Measurements from ENCODE around the gene FBLN2.
"Not testable (repeated sequence)": the region's sequence is repeated elsewhere in the genome, so short reads cannot be mapped to it uniquely, and the experiment has no call there.

FBLN2 gene

DNA sequence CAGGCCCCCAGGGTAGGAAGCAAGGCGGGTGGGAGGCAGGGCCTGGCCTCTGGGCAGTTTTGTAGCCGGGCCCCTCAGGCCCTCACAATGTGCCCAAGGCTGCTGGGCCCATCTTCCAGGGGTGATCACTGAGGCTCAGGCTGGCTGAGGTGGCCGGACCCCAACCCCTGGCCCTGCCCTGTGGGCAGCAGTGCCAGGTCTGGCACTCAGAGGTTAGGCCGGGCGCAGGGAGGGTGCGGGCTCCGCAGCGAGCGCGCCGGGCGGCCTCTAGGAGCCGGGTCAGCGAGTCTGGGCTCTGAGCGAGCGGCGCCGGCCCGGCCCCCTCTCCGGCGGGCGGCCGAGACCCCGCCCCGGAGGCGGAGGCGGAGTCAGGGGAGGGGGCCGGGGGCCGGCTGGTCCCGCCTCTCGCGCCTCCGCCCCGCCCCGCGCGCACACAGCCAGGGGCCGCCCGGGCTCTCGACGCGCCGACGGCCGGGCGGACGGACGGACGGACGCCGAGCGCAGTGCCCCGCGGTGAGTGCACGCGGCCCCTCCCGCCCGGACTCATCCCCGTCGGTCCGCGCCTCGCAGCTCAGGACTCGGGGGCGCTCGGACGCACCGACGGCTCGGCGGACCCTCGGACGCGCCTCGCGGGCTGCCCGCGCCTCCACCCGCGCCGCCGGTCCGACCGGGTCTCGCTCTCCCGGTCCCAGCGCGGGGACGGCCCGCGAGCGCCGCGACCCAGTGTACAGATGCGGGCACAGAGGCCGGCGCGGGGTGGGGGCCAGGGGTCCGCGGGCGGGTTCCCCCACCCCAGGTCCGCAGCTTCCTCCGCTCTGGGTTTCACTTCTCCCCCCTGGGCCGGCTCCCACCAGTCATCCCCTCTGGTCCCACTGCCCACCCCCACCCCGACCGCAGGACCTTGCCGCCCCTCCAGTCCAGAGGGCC is at the start of gene FBLN2:
Gene FBLN2 (plus strand): TSS at position 430 of the 927 bp plus-strand sequence. CDS start 21,231 bp downstream, outside the sequence.
- DNase-seq (ENCODE audit: low spot score) = no peak

DNA sequence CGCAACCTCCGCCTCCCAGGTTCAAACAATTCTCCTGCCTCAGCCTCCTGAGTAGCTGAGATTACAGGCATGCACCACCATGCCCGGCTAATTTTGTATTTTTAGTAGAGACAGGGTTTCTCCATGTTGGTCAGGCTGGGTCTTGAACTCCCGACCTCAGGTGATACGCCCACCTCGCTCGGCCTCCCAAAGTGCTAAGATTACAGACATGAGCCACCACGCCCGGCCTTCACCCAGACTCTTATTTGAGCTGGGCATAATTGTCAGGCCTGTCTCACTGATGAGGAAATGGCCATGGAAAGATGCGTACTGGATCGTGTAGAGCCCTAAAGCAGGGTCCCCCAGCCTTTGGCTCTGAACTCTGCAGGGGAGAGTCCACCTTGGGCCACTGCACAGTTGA is 49.7 kb upstream of the FBLN2 start:
- not testable (repeated sequence) for DNase-seq (ENCODE audit: low spot score)

DNA sequence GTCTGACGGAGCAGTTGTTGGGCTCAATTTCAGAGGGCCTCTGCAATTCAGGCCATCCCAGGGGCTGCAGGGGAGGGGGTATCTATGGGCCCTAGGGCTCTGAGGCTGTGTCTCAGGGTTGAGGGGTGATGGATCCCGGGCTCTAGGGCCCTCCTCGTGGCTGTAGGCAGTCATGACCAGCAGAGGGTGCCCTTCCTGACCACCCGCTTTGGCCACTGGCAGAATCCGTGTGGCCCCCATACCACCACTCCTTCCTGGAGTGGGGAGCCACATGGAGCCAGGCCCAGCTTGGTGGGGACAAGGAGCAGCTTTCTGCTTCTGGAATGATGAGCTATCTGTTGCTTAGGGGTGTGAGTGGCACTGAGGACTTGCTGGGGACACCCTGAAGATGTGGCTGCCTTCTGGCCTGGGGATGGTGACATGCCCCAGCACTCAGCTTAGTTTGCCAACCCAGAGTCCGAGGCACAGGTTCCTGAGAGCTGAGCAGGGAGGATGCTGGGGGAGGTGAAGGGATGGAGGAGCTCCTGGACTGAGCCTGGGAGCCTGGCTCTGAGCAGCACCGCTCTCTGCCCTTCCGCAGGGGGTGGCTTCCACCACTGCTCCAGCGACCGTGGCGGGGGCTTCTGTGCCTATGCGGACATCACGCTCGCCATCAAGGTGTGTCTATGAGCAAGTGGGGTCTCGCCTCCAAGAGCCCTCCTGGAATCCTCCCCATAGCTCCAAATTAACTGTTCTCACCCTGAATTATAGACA is 48.6 kb upstream of the FBLN2 start:
- peak; percentile 90 for DNase-seq (ENCODE audit: low spot score)

DNA sequence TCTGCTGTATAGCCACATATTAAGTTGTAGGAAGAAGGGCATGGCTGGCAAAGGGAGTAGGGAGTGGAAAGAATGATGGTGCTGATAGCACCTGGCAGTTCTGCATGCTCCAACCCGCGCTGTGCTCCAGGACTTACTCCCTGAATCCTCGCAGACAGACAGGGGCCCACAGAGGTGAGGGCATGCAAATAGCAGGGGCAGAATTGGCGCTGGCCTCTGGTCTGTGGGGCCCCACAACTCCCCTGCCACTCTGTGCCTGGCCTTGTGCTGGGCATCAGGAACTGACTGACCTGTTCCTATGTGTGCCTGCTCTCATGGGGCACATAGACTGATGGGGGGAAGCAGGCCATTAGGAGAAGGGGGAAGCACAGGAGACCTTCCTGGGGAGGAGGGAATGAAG is 47.9 kb upstream of the FBLN2 start:
- no peak for DNase-seq (ENCODE audit: low spot score)

DNA sequence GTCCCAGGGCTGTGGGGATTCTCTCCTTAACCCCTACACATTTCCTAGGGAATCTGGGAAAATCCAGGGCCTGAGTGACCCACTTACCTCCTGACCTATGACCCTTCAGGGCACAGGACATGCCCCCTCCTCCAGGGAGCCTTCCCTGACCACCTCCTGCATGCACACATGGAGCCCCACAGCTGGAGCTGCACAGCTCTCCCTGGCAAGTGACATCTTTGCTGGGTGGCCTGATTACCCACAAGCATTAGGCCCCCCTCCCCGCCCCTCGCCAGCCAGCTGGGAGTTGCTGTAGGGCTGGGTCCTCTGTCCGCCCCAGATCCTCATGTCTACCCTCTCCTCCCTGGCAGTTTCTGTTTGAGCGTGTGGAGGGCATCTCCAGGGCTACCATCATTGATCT is 47.4 kb upstream of the FBLN2 start:
- DNase-seq (ENCODE audit: low spot score) = no peak

DNA sequence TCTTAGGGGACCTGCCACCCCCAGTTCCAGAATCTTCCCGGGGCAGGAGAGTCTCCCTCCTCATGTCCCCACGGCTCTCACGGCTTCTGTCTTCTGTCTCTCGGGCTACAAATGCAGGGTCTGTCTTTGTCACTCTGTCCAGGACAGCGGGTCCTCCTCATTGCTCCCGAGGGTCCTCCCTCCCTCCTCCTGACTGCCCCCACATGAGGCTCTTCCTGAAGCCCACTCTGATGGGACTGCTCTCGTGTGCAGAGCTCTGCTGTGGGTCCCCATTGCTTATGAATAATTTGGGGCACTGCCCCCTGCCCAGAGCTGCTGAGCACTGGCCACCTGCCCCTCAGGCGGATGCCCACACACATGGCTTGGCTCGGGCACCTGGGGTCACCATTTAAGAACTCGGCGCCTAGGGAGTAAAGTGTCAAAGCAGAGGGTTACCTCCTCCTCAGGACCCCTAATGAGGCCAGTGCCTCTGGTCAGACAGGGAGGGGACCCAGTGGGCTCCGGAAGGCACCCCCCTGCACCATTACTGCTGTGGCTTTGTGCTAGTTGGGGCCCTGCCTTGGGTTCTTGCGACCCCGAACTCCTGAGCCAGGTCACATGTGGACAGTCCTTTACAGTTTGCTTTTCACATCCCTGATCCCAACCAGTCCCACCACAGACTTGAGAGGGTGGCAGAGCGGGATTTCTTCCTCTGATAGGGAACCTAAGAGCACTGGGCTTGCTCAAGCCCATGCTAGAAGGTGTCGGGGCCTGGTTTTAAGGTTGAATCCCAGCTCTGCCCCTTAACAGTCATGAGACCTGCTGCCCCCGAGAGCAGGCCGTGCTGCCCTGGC is 46.8 kb upstream of the FBLN2 start:
- DNase-seq (ENCODE audit: low spot score) = no peak

DNA sequence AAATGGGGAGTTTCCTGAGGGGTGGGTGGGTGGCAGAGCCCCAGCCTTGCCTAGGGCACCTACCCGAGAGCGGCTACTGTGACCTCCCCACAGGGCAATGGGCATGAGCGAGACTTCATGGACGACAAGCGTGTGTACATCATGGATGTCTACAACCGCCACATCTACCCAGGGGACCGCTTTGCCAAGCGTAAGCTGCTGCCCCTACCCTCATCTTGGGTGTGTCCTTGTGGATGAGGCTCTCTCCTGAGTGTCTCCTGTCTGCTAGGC is 46.2 kb upstream of the FBLN2 start:
- DNase-seq (ENCODE audit: low spot score) = no peak

DNA sequence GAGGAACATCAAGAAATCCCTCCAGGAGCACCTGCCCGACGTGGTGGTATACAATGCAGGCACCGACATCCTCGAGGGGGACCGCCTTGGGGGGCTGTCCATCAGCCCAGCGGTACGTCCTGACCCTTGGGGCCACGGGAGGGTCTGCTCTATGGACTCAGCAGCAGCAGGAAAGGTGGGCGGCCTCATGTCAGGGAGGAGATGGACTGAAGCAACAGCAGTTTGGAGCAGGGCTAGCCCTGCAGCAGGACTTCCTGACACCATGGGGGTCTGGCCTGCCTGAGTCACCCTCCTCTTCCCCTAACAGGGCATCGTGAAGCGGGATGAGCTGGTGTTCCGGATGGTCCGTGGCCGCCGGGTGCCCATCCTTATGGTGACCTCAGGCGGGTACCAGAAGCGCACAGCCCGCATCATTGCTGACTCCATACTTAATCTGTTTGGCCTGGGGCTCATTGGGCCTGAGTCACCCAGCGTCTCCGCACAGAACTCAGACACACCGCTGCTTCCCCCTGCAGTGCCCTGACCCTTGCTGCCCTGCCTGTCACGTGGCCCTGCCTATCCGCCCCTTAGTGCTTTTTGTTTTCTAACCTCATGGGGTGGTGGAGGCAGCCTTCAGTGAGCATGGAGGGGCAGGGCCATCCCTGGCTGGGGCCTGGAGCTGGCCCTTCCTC is 44.6 kb upstream of the FBLN2 start:
- no peak for DNase-seq (ENCODE audit: low spot score)

DNA sequence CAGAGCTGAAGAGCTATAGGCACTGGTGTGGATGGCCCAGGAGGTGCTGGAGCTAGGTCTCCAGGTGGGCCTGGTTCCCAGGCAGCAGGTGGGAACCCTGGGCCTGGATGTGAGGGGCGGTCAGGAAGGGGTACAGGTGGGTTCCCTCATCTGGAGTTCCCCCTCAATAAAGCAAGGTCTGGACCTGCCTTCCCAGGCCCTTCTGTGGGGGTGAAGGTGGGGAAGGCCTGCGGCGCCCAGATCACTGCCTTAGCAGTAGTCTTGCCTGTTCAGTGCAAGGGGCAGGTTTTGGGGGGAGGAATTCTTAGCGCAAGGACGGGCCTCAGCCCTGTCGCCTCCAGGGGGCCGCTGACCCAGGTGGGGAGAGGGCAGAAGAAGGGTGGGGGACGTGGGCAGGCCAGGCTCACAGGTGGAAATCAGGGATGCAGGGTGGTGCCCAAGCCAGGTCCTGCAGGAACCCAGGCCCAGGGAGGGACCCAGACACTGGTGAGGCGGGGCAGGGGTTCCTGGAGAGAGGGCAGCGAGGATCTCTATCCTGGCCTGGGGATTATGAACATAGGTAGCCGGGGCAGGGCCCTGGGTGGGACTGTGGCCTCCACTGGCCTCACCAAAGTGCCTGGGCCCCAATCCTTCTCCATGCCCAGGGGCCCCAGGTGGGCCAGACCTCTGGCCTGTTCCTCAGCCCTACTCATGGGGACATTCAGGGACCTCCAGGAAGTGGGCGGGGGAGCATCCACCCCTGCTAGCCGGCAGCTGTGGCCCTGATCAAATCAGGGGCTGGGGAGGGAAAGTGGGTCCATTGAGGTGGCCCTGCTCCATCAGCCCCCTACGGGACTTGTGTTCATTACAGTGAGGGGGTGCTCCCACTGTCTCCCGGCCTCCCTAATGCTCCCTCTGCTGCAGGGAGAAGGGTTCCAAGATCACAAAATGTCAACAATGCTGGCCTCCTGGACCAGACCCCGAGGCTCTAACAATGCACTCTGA is 43.5 kb upstream of the FBLN2 start:
- no peak for DNase-seq (ENCODE audit: low spot score)

DNA sequence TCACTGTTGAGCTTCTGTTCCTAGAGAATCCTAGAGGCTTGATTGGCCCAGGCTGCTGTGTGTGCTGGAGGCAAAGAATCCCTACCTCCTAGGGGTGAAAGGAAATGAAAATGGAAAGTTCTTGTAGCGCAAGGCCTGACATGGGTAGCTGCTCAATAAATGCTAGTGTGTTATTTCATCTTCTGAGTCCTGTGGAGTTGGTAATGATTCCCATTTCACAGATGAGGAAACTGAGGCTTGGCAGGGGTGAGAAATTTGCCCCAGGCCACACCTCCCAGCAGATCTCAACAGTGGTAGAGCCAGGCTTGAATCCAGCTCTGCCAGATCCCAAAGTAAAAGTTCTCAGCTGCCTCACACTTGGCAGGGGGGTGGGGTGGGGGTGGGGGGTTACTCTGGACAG is 42.7 kb upstream of the FBLN2 start:
- no peak for DNase-seq (ENCODE audit: low spot score)

DNA sequence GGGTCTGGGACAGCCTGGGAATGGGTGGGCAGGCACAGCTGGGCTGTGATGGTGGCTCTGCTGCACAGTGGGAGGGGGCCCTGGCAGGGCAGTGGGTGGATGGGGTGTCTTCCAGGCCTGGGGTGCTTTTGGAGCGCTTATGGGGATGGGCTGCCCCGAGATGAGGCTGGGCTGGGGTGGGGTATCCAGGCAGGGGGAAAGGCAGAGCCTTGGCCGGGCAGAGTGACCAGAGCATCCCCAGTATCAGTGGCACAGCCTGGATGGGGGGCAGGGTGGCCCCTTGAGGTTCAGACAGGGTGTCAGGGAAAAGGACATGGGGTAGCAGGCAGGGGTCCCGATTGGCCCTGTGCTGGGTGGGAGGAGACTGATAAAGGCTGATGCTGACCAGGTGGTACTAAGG is 42.2 kb upstream of the FBLN2 start:
- DNase-seq (ENCODE audit: low spot score) = no peak

DNA sequence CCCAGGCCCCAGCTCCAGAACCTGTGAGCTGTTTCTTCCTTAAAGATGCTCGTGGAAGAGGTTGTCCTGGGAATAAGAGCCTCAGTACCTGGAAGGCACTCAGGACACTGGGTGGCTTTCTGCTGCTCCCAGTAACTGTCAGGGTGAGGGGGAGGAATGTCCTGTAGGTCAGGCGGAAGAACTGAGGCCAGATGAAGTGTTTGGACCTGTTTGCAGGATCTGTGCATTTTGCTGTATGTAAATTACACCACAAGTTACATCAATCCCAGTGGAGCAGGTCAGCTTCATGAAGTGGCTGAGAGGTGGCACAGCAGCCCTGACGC is 41.7 kb upstream of the FBLN2 start:
- DNase-seq (ENCODE audit: low spot score) = no peak

DNA sequence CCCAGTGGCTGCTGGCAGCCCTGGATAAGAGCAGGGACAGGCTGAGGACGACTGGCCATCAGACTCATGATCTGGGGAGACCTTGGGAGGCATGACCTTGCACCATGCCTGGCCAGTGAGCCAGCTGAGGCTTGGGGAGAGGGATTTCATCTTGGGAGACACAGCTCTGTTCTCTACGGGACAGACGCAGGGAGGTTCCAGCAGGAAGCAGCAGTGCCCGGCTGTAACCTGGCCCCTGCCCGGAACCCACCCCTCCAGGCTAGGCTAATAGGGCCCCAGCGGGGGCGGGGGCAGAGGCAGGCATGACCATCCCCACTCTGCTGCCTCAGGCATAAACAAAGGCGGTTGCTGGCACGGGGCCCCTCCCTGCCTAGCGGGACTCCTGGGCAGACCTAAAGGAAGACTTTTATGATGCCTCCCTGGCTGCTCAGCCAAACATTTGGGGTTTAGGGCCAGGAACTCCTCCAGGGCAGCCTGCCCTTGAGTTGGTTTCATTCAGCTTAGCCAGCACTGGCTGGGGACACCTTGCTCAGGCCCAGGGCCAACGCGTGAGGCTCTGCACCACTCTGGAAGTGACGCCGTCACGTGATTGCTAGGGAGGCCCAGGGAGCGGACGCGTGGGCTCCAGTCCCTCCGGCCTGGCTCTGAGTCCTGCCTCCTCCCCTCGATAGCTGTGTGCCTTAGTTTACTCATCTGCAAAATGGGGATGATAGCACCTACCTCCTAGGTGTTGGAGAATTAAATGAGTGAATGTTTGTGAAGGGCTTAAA is 41.2 kb upstream of the FBLN2 start:
- no peak for DNase-seq (ENCODE audit: low spot score)

DNA sequence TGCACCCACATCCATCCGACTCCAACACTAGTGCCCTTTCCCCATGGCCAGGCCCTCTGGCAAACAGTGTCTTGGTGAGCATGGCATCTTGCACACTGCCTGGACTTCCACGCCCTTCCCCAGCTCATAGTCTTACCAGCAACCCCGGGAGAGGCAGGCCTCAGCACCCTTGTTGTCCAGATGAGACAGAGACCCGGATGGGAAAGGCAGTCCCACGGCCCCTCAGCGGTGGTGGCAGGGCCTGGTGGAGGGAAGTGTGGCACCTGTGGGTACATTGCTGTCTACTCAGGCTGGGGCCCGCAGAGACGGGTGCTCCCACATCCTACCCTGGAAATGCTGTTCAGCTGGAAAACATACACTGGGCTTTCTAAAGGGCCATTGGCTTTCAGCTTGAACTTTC is 40.4 kb upstream of the FBLN2 start:
- DNase-seq (ENCODE audit: low spot score) = no peak

DNA sequence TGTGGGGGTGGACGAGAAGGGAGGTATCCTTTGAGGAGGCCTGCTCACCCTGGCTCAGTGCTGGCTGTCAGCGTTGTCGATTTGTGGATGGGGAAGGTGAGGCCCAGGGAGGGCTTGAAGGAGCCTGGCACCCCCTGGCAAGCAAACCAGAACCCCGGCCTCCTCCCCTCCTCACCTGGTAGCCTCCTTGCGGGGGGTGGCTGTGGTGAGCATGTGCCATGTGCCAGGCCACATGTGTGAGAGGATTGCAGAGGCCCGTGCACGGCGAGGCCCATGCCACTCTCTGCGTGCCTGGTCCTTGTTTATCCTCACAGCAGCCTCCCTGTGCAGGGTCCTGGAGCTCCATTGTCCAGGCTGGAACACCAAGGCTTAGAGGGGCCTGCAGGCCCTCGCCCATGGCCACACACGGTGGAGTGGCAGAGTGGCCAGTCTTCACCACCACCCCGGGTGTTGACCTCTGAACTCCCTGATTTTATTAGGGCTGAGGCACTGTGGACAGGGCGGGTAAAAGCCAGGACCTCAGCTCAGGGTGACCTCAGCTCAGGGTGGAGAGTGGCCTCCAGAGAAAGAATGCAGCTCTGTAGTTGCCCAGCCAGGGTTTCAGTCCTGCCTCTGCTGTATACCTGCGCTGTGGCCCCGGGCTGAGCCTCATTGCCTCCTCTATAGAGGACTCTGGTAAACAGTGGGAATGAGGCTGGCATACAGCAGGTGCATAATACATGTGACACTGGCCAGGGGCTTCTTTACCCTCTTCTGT is 39.7 kb upstream of the FBLN2 start:
- no peak for DNase-seq (ENCODE audit: low spot score)

DNA sequence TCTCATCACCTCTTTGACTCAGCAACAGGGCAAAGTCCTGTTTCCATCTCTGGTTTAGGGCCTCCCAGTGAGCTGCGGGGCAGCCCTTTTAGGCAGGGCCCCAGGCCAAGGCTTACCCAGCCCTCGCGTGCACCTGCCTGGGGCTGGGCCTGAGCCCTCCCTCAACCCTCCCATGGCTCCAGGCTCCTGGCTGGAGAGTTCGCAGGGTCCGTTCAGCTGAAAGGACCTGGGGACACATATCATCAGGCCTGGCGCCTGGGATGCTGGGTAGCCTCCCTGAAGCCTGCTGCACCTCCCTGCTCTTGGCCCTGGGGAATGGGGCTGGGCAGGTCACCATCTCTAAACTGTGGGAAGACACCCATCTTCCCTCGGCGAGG is 39.1 kb upstream of the FBLN2 start:
- no peak for DNase-seq (ENCODE audit: low spot score)

DNA sequence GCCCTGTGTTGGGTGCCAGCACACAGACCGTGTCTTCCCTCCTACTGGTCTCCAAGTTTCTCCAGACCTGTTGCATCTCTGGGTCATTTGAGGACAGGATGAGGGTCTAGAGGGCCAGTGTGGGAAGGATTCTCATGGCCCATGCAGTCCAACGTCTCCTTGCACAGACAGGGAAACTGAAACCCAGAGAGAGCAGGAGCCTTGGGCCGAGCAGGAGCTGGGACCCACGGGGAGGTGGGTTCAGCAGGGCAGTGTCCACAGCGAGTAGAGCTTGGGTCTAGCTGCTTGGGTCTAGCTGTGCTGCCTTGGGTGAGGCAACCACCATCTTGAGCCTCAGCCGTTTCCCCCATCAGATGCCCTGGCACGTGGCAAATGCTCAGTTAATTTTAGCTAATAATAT is 36.5 kb upstream of the FBLN2 start:
- no peak for DNase-seq (ENCODE audit: low spot score)

DNA sequence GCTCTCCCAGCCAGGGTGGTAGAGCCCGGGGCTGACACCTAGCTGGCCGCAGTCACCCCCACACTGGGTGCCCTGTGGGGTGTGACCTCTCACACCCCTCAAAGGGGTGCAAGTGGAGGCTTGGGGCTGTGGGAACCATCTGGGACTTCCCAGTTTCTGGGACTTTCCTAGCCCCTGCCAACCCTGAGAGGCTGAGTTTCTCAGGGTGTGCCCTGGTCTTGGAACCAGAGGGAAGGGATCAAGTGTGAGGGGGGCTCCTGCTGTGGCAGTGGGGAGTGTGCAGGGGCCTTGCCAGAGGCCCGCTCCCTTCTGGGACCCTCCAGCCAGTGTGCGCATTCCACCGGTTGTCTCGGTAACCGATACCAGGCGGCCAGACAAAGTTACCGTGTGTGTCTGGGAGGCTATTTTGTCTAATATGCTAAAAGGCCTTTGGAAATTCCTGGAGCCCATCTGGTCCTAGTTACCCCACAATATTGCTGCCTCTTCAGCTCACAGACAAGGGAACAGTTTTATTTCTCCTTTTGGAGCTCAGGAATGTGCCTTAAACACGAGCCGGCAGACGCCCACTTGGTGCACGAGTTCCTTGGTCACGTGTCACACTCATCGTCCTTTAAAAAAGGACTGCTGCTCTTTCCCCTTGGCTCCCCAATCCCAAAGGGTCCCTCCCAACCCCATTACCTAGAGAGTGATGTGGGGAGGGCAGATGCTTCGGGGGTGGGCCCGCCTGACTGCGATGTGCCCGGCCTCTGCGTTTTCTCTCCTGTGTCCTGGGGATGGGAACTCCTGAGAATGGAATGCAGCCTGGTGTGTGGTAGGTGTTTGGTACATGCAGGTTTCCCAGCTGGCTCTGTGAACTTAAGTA is 35.6 kb upstream of the FBLN2 start:
- DNase-seq (ENCODE audit: low spot score) = no peak

Measured in HuH-7 (cell line).